ENCODE results near the gene TERC.

TERC gene

DNA sequence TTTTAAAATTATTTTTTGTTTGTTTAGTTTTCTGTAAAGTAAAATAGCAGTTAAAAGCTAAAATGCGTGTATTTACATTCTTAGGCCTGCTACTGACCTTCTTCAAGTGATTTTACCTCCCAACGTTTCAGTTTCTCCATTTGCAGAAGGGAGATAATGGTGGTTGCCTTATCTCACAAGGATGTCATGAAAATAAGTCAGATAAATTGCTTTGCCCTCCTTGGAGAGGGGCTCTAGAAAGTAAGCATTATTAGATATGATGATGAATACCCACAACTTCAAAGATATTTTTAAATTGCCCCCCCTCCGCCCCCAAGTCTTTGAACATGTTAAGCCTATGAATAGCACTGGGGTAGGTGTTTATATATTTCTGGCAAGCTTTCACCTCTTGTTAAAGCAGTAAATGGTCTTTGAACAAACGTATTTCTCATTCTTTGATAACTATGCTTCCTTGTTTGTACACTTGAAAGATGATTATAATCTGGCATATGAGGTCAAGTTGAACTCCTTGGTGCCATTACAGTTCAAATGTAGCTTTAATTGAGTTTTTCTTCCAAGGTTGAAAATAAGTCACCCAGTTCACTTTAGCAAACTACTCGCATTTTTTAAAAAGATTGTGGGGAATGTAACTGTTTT, 6.4 kb downstream of the TERC start:
- no peak for DNase-seq (ENCODE audit: low spot score)
- TF ChIP-seq, protein P1, sequence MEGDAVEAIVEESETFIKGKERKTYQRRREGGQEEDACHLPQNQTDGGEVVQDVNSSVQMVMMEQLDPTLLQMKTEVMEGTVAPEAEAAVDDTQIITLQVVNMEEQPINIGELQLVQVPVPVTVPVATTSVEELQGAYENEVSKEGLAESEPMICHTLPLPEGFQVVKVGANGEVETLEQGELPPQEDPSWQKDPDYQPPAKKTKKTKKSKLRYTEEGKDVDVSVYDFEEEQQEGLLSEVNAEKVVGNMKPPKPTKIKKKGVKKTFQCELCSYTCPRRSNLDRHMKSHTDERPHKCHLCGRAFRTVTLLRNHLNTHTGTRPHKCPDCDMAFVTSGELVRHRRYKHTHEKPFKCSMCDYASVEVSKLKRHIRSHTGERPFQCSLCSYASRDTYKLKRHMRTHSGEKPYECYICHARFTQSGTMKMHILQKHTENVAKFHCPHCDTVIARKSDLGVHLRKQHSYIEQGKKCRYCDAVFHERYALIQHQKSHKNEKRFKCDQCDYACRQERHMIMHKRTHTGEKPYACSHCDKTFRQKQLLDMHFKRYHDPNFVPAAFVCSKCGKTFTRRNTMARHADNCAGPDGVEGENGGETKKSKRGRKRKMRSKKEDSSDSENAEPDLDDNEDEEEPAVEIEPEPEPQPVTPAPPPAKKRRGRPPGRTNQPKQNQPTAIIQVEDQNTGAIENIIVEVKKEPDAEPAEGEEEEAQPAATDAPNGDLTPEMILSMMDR (IDR thresholded peaks at IDR 0.05; ENCODE audit: extremely low read depth, insufficient read depth, missing control alignments): no peak
- in situ Hi-C loops (cut with MboI; ENCODE audit: low pct_unique_long_range_greater_than_20kb, low sequenced_read_pairs, unreplicated experiment): no loop called here

DNA sequence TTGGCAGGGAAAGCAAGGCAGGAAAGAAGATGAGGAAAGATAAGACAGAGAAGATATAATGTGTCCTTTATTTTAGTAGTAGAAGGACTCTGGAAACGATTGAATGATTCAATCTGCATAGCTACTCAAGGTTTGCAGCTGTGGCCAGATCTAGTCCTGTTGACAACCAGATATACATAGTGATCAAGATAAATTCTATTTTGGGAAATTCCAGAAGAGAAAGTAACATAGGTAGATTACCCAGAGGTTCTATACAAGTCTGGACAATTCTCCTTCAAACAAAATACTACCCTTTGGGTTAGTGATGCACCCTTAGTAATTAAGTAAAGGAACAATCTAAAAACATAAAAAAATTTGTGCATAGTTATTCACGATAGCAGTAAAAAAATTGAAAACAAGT, 9.4 kb downstream of the TERC start:
- DNase-seq (ENCODE audit: low spot score): no peak
- in situ Hi-C loops (cut with MboI; ENCODE audit: low pct_unique_long_range_greater_than_20kb, low sequenced_read_pairs, unreplicated experiment): no loop called here
- TF ChIP-seq, protein P1 (IDR thresholded peaks at IDR 0.05; ENCODE audit: extremely low read depth, insufficient read depth, missing control alignments): no peak

DNA sequence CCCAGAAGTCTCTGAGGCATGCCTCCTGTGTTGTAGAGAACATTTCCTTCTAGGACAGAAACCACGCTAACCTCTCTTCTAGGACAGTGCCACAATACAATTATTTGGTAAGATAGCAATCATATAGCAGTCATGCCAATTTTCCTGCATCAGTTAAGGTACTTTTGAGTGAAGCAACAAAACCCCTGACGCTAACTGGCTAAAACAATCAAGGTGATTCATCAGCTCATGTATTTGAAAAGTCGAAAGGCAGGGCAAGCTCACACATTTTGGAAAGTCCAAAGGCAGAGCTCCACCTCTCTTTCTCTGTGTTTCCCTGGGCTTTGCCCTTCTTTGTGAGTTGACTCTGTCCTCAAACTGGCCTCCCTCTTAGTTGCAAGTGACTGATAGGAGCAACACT, 10.1 kb downstream of the TERC start:
- DNase-seq (ENCODE audit: low spot score): no peak
- TF ChIP-seq, protein P1 (IDR thresholded peaks at IDR 0.05; ENCODE audit: extremely low read depth, insufficient read depth, missing control alignments): no peak
- in situ Hi-C loops (cut with MboI; ENCODE audit: low pct_unique_long_range_greater_than_20kb, low sequenced_read_pairs, unreplicated experiment): no loop called here

DNA sequence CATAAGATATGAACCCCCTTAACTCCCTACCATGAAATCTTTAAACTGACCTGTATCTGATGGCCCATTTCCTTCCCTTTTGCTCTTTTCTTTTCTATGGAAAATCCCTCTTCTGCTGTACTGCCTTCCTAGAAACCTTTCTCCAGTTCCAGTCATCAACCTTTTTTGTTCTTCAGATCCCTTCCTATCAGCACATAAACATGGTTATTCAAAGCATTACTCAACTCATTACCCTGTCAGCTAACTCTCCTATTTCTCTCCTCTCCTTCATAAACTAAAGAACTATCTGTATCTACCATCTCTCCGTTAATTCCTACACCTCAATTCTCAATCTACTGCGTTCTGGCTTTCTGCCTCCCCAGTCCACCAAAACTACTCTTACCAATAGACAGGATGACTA, 13.0 kb downstream of the TERC start:
- TF ChIP-seq, protein P1 (IDR thresholded peaks at IDR 0.05; ENCODE audit: extremely low read depth, insufficient read depth, missing control alignments): no peak
- DNase-seq (ENCODE audit: low spot score): no peak
- in situ Hi-C loops (cut with MboI; ENCODE audit: low pct_unique_long_range_greater_than_20kb, low sequenced_read_pairs, unreplicated experiment): no loop called here

DNA sequence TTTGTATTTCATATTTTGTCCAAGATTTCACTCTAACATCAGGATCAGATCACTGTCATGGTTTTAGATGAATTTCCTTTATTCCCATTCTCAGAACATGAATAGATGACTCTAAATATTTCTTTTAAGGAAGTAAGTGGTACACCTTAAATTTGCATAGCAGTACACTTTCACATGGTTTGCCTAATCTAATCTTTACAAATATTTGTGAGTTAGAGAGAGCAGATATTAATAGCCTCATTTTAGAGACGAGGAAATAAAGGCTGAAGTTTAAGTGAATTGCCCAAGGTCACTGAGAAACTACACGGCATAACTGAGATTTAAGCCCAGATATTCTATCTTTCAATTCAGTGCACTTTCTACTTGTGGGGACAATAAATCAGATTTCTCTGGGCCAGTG, 14.2 kb downstream of the TERC start:
- in situ Hi-C loops (cut with MboI; ENCODE audit: low pct_unique_long_range_greater_than_20kb, low sequenced_read_pairs, unreplicated experiment): no loop called here
- TF ChIP-seq, protein P1 (IDR thresholded peaks at IDR 0.05; ENCODE audit: extremely low read depth, insufficient read depth, missing control alignments): no peak
- DNase-seq (ENCODE audit: low spot score): no peak

DNA sequence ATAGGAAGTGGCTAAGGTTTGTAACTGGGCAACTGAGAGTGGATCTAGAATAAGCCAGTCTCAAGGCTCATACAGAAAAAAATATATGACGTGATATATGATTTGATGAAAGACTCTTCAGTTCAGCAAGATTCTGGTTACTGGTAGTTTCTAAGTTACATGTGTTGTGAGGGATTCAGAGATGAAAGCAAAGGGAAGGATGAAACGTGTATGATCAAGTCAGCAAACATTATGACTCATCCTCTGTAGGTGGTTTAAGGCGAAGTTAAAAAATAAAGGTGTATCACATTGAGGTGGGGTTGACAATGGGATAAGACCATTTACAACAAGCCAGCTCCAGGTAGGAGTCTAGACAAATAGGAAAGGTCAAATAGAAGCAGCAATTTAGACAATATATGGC, 16.2 kb downstream of the TERC start:
- no peak for DNase-seq (ENCODE audit: low spot score)
- in situ Hi-C loops (cut with MboI; ENCODE audit: low pct_unique_long_range_greater_than_20kb, low sequenced_read_pairs, unreplicated experiment): no loop called here
- TF ChIP-seq, protein P1 (IDR thresholded peaks at IDR 0.05; ENCODE audit: extremely low read depth, insufficient read depth, missing control alignments): no peak

Measured in GM13977 (cell line).